ENCODE results near the gene SH3YL1.

The SH3YL1 gene

GRCh38 chr2:209470-209869 lies 54.4 kb downstream of the SH3YL1 start:
- TF ChIP-seq POLR2A (IDR thresholded peaks at IDR 0.05; ENCODE audit: low read depth, low read length) (no peak), POLR2AphosphoS5 (IDR thresholded peaks at IDR 0.05; ENCODE audit: low read depth, low read length) (no peak), TAF1 (IDR thresholded peaks at IDR 0.05; ENCODE audit: borderline replicate concordance, low read depth, low read length) (no peak)
- FAIRE-seq (no peak), DNase-seq (ENCODE audit: insufficient read length) (no peak)

DNA sequence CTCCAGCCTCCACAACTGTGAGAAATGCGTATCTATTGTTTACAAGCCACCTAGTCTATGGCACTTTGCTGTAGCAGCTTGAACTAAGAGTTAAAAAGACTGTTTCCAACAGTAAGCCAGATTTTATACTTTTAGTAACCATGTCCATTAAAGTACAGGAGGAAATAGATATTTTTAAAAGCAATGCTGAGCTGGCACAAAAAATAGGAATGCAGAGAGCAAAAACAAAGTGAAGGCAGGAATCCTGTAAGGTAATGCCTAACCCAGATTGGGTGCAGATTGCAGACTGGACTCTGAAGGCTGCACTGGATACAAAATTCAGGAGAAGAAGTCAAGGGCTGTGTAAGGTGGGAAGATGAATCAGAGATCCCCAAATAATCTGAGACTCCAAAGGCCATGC lies 55.5 kb downstream of the SH3YL1 start:
- no peak for DNase-seq (ENCODE audit: insufficient read length)
- TF ChIP-seq POLR2A (IDR thresholded peaks at IDR 0.05; ENCODE audit: low read depth, low read length) (no peak), POLR2AphosphoS5 (IDR thresholded peaks at IDR 0.05; ENCODE audit: low read depth, low read length) (no peak), TAF1 (IDR thresholded peaks at IDR 0.05; ENCODE audit: borderline replicate concordance, low read depth, low read length) (no peak)
- no peak for FAIRE-seq

DNA sequence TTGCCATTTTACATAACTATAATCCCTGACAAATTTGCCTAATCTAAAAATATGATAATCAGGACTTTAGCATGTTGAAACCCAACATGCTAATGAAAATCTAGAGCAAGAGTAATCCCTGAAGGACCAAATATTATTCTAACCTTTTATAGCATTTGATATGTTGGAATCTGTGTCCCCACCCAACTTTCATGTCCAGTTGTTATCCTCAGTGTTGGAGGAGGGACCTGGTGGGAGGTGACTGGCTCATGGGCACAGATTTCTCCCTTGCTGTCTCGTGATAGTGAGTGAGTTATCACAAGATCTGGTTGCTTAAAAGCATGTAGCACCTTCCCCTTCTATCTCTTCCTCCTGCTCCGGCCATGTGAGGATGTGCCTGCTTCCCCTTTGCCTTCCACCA lies 59.8 kb downstream of the SH3YL1 start:
- TF ChIP-seq POLR2AphosphoS5 (IDR thresholded peaks at IDR 0.05; ENCODE audit: low read depth, low read length), result no peak
- no peak for TF ChIP-seq POLR2A (IDR thresholded peaks at IDR 0.05; ENCODE audit: low read depth, low read length)
- TF ChIP-seq TAF1 (IDR thresholded peaks at IDR 0.05; ENCODE audit: borderline replicate concordance, low read depth, low read length), result no peak
- no peak for FAIRE-seq
- no peak for DNase-seq (ENCODE audit: insufficient read length)

DNA sequence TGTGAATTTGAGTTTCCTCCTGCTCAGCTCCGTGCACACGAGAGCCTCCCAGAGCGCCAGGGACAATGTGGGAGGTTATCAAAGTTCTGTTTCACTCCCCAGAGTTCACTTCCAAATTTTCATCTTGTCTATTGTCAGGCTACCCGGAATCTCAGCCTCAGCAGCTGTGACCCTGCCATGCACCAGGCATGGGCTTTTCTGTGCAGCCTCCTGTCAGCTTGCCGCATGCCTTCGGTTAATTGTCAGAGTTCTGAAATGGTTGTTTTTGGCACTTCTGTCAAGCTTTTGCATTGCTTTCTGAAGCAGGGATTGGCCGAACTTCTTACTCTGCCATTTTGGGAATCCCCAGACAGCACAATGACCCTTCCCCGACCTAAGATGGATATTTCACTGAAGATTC lies 60.4 kb downstream of the SH3YL1 start:
- no peak for TF ChIP-seq POLR2AphosphoS5 (IDR thresholded peaks at IDR 0.05; ENCODE audit: low read depth, low read length)
- TF ChIP-seq POLR2A (IDR thresholded peaks at IDR 0.05; ENCODE audit: low read depth, low read length), result no peak
- TF ChIP-seq TAF1 (IDR thresholded peaks at IDR 0.05; ENCODE audit: borderline replicate concordance, low read depth, low read length), result no peak
- no peak for FAIRE-seq
- DNase-seq (ENCODE audit: insufficient read length), result no peak

- DNase-seq (ENCODE audit: insufficient read length) (no peak), FAIRE-seq (no peak)
- no peak for TF ChIP-seq POLR2AphosphoS5 (IDR thresholded peaks at IDR 0.05; ENCODE audit: low read depth, low read length)
- TF ChIP-seq POLR2A (IDR thresholded peaks at IDR 0.05; ENCODE audit: low read depth, low read length), result no peak
- TF ChIP-seq TAF1 (IDR thresholded peaks at IDR 0.05; ENCODE audit: borderline replicate concordance, low read depth, low read length), result no peak
Measured at GRCh38 chr2:202945-203344, 60.9 kb downstream of the SH3YL1 start.

DNA sequence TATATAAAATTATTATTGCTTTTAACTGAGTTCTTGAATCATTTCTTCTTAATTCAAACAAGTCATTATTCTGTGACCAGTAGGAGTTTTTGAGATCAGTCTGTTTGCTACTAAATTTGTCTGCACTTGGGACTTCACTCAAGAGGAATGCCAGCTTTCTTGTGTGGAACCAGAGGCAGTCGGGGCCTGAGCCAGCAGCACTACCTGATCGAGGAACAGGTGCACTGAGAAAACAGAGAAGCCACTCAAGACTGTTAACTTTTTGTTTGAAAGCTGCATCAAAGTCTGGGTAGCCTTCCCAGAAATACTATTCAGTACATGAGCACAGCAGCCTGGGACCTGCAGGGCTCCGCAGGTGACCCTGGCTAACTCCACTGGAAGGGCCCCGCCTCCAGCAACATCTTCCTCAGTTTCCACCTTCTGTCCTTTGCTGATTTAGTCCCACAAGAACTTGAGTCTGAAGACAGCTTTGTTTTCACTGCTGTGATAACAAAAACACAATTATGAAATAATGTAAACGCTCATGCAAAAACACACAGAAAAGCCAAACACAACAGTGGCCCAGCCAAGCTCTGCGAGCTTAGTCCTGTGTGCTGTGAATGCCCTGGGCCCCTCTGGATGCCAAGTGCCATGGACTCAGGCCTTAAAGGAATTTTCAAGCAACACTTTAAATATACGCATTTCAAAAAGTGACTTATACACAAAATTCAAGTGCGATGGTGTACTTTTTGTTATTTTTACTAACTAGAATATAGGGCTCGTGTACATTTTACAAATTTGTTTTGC lies 62.0 kb downstream of the SH3YL1 start:
- DNase-seq (ENCODE audit: insufficient read length) (no peak), FAIRE-seq (no peak)
- TF ChIP-seq POLR2AphosphoS5 (IDR thresholded peaks at IDR 0.05; ENCODE audit: low read depth, low read length), result no peak
- no peak for TF ChIP-seq TAF1 (IDR thresholded peaks at IDR 0.05; ENCODE audit: borderline replicate concordance, low read depth, low read length)
- TF ChIP-seq POLR2A (IDR thresholded peaks at IDR 0.05; ENCODE audit: low read depth, low read length), result no peak

GRCh38 chr2:199041-199966 lies 64.5 kb downstream of the SH3YL1 start:
- FAIRE-seq, result no peak
- no peak for TF ChIP-seq POLR2AphosphoS5 (IDR thresholded peaks at IDR 0.05; ENCODE audit: low read depth, low read length)
- TF ChIP-seq POLR2A (IDR thresholded peaks at IDR 0.05; ENCODE audit: low read depth, low read length), result no peak
- no peak for TF ChIP-seq TAF1 (IDR thresholded peaks at IDR 0.05; ENCODE audit: borderline replicate concordance, low read depth, low read length)
- DNase-seq (ENCODE audit: insufficient read length), result no peak

DNA sequence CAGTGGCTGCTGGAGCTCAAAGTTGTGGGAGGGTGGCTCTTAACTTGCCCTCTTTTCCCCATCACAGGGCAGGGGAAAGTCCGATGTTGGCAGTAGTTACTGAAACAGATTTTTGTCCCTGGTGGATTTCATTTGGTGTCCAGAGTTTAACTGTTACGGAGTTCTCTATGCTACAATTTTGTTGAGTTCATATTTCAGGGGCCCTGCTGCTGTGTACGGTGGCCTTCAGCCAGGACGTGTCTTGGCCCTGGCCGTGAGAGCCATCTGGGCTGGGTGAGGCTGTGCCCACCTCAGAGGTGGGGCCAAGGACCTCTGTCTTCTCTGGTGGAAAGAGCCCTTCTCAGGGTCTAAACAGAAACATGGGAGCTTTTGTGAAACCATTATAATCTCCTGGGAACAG lies 67.4 kb downstream of the SH3YL1 start:
- DNase-seq (ENCODE audit: insufficient read length) (no peak), FAIRE-seq (no peak)
- TF ChIP-seq POLR2AphosphoS5 (IDR thresholded peaks at IDR 0.05; ENCODE audit: low read depth, low read length), result no peak
- TF ChIP-seq POLR2A (IDR thresholded peaks at IDR 0.05; ENCODE audit: low read depth, low read length), result no peak
- no peak for TF ChIP-seq TAF1 (IDR thresholded peaks at IDR 0.05; ENCODE audit: borderline replicate concordance, low read depth, low read length)

- FAIRE-seq (no peak), DNase-seq (ENCODE audit: insufficient read length) (no peak)
- TF ChIP-seq POLR2A (IDR thresholded peaks at IDR 0.05; ENCODE audit: low read depth, low read length) (no peak), POLR2AphosphoS5 (IDR thresholded peaks at IDR 0.05; ENCODE audit: low read depth, low read length) (no peak), TAF1 (IDR thresholded peaks at IDR 0.05; ENCODE audit: borderline replicate concordance, low read depth, low read length) (no peak)
Measured at GRCh38 chr2:195932-196331, 67.9 kb downstream of the SH3YL1 start.

DNA sequence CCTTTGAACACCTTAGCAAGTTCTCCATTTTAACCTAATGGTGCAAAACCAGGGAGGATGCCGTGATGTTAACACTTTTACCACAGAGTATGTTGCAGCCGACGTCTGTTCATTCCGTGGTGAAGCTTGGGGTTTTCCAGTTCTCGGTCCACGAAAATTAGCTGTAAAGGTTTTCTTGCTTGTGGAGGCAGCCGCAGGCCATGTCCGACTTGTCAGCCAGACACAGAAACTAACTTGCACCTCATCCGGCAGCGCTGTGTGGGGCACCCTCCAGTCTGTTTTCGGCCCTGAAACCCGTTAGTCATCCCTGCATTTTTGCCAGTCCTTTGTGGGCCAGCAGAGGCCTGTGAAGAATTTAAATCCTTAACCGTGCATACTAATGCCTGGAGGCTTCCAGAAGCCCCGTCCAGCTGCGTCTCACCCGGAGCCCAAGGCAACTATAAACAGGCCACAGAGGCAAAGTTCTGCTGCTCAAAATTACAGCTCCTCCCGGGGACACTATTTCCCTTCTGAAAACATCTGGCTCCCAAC lies 70.6 kb downstream of the SH3YL1 start:
- TF ChIP-seq POLR2AphosphoS5 (IDR thresholded peaks at IDR 0.05; ENCODE audit: low read depth, low read length) (no peak), POLR2A (IDR thresholded peaks at IDR 0.05; ENCODE audit: low read depth, low read length) (no peak), TAF1 (IDR thresholded peaks at IDR 0.05; ENCODE audit: borderline replicate concordance, low read depth, low read length) (no peak)
- DNase-seq (ENCODE audit: insufficient read length) (no peak), FAIRE-seq (no peak)
